ENCODE results near the gene DNAJC8.

DNA sequence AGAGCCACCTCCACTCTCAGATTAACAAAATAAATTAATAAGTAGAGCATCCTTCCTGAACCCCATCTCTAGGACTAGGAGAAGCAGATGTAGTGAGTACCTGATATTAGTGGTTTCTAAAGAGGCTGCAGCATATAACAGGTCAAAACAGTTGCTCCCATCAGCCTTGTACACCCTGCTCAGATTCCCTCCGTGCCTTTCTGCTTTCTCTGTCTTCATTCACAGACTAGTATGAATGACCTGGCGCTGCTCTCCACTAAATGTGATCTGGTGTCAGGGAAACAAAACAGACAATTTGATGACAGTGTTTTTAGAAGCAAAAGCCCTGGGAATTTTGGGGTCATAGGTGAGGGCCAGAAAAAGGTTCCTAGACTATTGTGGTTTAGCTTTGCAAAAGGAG is 34.8 kb upstream of the DNAJC8 start:
- TF ChIP-seq, protein P1, sequence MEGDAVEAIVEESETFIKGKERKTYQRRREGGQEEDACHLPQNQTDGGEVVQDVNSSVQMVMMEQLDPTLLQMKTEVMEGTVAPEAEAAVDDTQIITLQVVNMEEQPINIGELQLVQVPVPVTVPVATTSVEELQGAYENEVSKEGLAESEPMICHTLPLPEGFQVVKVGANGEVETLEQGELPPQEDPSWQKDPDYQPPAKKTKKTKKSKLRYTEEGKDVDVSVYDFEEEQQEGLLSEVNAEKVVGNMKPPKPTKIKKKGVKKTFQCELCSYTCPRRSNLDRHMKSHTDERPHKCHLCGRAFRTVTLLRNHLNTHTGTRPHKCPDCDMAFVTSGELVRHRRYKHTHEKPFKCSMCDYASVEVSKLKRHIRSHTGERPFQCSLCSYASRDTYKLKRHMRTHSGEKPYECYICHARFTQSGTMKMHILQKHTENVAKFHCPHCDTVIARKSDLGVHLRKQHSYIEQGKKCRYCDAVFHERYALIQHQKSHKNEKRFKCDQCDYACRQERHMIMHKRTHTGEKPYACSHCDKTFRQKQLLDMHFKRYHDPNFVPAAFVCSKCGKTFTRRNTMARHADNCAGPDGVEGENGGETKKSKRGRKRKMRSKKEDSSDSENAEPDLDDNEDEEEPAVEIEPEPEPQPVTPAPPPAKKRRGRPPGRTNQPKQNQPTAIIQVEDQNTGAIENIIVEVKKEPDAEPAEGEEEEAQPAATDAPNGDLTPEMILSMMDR (IDR thresholded peaks at IDR 0.05), result no peak
- TF ChIP-seq POLR2A (IDR thresholded peaks at IDR 0.05), result no peak
